HUDEP-2 (cell line): Measurements from ENCODE around the gene SPEM3.

Source experiments
- DNase-seq, 76 experiments: peaks; one replicate each; lab custom pipeline; 2025; ENCODE audit not compliant: unreplicated experiment in 76 of 76; lab: John Stamatoyannopoulos, UW

SPEM3 gene

GRCh38 chr17:7440113-7440833, 11.6 kb downstream of the SPEM3 start:
- peak in 26 of 76 experiments; percentile 5 to 46 (median 24) for DNase-seq

GRCh38 chr17:7440834-7441195, 12.2 kb downstream of the SPEM3 start:
- peak in 49 of 76 experiments; percentile 6 to 80 (median 41) for DNase-seq

GRCh38 chr17:7441266-7441665, 12.6 kb downstream of the SPEM3 start:
- no peak for DNase-seq

- DNase-seq, result no peak
Observed at GRCh38 chr17:7442142-7442541, 13.5 kb downstream of the SPEM3 start.

GRCh38 chr17:7443499-7444485, 15.1 kb downstream of the SPEM3 start:
- DNase-seq, result no peak

GRCh38 chr17:7444682-7445618, 16.3 kb downstream of the SPEM3 start, which contains the start of gene CHRNB1:
Gene CHRNB1, plus strand, starts transcription at chr17:7445061. Its CDS starts 67 bp downstream, at chr17:7445128.
- DNase-seq, result peak in 36 of 76 experiments; percentile 13 to 59 (median 33)

GRCh38 chr17:7445619-7445968, 16.9 kb downstream of the SPEM3 start:
- DNase-seq, result peak in 39 of 76 experiments; percentile 9 to 59 (median 32)

GRCh38 chr17:7448461-7448860, 19.8 kb downstream of the SPEM3 start:
- DNase-seq, result no peak

GRCh38 chr17:7459961-7460545, 31.4 kb downstream of the SPEM3 start:
- no peak for DNase-seq

- DNase-seq, result no peak
Observed at GRCh38 chr17:7460850-7461660, 32.4 kb downstream of the SPEM3 start.

GRCh38 chr17:7462474-7463371, 34.1 kb downstream of the SPEM3 start:
- no peak for DNase-seq

GRCh38 chr17:7463372-7463846, 34.8 kb downstream of the SPEM3 start:
- DNase-seq, result no peak

GRCh38 chr17:7464081-7464480, 35.4 kb downstream of the SPEM3 start:
- no peak for DNase-seq

- DNase-seq, result no peak
Observed at GRCh38 chr17:7465597-7466275, 37.1 kb downstream of the SPEM3 start.

GRCh38 chr17:7466318-7466638, 37.6 kb downstream of the SPEM3 start:
- DNase-seq, result no peak

- DNase-seq, result peak in 50 of 76 experiments; percentile 13 to 76 (median 44)
Observed at GRCh38 chr17:7466639-7467341, 38.1 kb downstream of the SPEM3 start.

- no peak for DNase-seq
Observed at GRCh38 chr17:7467498-7467897, 38.8 kb downstream of the SPEM3 start.
